HG03342 (cell line): ENCODE data around the gene NSL1.
A peak's percentile ranks its signal among the peaks of the same experiment; 100 is the strongest.
"Not testable (repeated sequence)": the region's sequence is repeated elsewhere in the genome, so short reads cannot be mapped to it uniquely, and the experiment has no call there.

ENCODE experiments used
- ATAC-seq: cut with Tn5 transposase; IDR thresholded peaks from one replicate; pipeline ENCODE4 v1.9.1; 2021; ENCODE audit warnings: mild to moderate bottlenecking, moderate library complexity; ENCODE audit not compliant: unreplicated experiment

NSL1 gene

DNA sequence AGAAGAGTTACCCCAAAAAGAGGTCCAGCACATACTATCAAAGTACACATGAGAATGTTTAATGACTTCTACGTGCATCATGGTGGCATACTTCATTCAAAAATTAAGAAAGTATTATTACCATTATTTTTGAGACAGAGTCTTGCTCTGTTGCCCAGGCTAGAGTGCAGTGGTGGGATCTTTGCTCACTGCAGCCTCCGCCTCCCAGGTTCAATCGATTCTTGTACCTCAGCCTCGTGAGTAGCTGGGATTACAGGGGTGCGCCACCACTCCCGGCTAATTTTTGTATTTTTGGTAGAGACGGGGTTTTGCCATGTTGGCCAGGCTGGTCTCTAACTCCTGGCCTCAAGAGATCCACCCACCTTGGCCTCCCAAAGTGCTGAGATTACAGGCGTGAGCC, 79.6 kb downstream of the NSL1 start:
- ATAC-seq, result not testable (repeated sequence)

DNA sequence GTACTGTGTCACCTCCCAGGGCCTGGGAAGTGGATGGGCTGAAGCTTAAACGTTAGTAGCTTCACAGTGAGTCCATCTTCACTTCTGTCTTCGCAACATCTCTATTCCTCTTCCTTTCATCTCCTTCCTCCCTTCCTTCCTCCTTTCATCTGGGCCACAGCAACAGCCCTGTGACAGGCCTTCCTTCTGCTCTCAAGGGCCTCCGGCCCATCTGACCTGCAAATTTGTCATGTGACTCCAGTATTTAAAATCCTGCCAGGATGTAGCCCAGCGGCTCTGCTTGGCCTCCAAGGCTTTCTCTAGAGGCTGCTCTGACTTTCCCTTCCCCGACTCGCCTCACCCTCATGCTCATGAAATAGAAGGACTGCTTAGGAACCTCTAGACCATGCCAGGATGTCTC, 81.0 kb downstream of the NSL1 start:
- no peak for ATAC-seq

DNA sequence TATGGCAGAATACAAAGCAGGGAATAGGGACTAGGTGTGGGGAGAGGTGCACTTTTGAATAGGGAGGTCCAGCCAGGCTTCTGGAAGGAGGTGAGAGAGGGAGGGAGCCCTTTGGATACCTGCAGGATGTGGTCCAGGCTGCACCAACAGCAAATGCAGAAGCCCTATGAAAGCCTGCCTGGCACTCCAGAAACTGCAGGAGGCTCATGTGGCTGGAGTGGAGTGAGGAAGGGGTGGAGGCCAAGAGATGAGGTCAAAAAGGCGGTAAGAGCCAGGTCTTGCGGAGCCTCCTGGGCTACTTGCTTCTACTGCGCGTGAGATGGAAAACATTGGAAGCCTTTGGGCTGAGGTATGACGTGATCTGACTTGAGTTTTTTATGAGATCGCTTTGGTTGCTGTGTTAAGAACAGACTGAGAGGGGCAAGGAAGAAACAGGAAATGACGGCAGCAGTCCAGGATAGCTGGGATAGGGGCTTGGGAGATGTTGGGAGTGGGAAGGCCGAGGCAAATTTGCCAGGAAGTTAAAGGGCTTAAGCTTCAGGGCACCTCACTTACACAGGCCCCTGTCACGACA, 87.5 kb downstream of the NSL1 start:
- ATAC-seq, result no peak

DNA sequence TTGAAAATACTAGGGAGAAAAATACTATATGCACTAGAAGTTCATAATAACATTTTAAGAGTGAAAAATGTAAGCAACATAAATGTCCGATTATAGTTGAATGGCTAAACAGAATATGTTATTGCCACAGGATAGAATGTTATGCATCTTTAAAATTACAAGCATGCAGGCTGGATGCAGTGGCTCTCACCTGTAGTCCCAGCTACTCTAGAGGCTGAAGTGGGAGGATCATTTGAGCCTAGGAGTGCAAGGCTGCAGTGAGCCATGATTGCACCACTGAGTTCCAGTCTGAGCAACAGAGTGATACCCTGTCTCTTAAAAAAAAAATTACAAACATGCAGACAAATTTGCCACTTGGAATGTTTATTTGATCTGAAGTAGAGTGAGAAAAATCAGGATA, 88.9 kb downstream of the NSL1 start:
- no peak for ATAC-seq

DNA sequence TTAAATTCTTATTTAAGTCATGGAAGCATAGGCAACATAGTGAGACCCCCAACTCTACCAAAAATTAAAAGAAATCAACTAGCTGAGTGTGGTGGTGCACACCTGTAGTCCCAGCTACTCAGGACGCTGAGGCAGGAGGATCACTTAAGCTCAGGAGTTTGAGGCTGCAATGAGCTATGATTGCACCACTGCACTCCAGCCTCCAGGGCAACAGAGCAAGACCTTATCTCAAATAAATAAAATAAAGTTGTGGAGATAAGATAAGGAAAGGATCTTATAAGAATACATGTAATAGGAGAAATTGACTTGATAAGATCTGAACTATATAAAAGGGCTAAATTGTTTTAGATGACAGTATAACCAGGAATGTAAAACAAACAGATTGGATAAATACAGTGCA, 89.7 kb downstream of the NSL1 start:
- no peak for ATAC-seq

DNA sequence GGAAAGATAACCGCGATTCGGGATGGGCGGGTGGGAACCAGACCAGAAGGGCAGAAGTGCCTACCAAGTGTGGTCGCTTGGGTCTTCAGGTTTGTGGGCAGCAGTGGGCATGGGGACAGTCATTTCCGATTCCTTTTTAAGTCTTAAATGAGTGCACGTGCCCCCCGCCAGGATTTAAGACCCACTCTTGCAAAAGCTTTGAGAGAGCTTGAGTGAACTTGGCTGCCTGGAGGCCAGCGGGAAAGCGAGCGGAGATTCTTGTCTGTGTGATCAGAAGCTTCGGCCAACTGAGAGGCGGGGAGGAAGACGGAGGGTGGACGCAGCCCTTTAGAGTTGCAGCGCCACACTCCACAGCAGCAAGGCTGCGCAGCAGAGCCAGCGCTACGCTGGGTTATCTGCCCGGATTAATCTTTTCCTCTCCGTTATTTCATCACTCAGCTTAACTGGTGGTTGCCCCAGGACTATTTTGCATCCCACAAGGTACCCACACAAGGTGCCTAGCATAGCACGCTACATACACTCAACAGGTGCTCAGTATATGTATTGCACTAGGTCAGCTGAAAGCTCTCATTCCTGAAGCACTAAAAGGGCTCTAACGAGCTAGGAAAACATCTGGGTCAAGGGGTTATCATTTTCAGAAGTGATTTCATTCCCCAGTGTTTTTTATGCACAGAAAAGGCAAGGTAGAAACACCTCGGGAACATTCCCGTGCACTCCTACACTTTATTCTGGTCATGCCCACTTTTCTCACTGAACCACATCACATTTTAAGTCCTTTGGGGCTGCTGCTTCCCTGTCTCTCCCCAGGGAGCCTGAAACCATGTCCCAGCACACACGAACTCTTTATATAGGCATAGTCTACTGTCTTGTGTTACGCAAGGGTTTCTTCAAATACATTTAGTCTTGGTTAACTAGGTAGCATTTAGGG, 90.4 kb downstream of the NSL1 start:
- no peak for ATAC-seq

DNA sequence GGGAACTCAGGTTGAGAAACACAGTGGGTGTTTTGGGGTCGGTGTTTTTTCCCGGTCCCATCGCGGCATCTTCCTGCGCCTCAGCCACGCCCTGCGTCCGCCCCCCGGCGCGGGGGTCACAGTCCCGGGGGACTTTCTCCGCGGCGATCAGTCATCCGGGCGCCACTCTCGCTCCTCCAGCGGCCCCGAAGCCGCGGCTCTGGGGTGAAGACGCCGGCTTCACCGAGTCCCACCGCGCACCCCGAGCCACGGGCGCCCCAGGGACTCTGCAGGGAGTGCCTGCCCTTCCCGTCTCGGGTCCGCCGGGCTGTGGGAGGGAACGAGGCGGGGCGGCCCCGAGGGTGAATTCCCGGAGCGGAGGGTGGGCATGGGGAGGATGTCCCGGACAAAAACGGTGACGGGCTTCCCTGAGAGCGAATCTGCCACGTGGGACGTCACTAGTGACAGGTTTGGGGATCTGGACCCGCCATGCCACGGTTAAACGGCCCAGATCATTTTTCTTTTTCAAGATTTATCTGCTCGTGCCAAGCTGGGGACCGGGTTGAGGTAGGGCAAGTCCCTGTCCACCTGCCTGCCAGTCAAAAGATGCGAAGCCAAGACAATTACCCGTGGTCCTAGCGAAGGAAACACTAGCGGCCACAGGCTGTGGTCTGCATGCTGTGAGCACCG, 91.2 kb downstream of the NSL1 start:
- peak; percentile 33 for ATAC-seq

DNA sequence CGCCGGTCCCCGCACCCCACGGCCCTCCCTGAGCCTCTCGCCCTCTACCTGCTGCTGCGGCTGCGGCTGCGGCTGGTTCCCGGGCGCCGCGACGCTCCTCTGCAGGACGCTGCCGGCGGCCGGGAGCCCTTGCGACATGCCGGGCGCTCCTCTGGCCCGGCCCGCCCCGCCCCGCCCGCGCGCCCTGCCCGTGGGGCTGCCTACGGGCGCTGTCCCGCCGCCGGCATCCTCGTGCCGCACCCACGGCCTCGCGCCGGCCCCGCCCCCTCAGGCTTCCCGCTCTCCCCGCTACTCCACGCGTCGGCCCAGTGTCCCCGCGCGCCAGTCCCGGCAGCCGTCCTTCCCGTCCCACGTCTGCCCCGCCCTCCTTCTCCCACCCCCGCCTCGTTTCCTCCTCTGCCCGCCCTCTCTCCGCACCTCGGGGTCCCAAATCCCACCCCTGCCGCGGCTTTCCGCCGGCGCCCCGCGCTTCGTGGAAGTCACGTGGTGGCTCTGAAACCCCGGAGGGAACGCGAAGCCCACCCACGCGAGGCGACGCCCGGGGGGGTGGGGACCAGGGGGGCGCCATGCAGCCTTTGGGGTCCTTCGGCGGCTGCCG, 91.9 kb downstream of the NSL1 start, which contains the start of gene BATF3:
Gene BATF3, minus strand, starts transcription at position 216 of the 598 bp plus-strand sequence. Its CDS starts 78 bp downstream, at position 138.
- peak; percentile 11 for ATAC-seq

DNA sequence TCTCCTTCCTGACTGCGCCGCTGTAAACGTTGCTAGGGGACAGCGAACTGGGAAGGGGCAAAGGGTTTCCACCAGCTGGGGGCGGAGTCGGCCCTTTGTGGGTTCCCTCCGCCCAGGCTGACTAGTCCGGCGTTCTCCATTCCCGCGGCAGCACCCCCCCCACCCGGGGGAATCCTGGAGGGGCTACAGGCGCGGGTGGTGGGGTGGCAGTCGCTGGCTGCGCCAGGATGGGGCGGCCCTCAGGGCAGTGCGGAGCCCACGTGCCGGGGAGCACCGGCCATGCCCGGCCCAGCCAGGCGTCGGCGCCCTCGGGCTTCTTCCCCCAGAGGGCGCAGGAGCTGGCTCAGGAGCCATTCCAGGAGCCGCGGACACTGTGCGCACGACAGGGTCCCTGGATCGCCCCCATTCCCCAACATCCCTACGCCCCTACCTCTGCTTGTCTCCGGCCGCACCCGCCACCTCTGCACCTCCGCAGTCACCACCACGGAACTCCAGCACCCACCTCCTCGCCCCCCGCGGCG, 92.4 kb downstream of the NSL1 start:
- peak; percentile 61 for ATAC-seq

DNA sequence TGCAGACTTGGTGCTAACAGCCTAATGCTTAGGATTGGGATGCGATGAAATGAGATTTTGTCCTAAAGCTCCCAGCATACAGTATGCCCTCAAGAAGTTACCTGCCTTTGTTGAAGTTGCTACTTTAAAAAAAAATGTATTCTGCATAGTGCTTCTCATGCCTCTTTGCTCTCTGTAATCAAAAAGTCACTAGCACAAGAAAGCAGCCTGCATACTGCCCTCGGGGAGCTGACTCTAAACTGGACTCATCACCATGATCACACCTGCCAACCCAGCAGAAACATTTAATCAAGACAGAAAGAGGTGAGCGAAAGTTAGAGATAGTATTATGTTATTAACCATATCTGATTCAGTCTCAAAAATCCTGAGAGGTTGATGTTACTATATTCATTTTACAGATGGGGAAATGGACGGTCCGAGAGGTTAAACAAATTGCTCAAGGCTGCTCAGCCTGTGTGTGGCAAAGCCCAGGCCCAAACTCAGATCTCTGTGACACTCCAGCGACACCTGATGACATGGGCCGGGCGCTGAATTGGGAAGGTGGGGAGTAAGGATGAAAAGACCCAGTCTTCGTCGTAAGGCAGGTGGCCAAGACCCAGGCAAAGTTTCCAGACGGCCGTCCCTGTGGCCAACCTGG, 93.0 kb downstream of the NSL1 start:
- peak; percentile 3 for ATAC-seq

DNA sequence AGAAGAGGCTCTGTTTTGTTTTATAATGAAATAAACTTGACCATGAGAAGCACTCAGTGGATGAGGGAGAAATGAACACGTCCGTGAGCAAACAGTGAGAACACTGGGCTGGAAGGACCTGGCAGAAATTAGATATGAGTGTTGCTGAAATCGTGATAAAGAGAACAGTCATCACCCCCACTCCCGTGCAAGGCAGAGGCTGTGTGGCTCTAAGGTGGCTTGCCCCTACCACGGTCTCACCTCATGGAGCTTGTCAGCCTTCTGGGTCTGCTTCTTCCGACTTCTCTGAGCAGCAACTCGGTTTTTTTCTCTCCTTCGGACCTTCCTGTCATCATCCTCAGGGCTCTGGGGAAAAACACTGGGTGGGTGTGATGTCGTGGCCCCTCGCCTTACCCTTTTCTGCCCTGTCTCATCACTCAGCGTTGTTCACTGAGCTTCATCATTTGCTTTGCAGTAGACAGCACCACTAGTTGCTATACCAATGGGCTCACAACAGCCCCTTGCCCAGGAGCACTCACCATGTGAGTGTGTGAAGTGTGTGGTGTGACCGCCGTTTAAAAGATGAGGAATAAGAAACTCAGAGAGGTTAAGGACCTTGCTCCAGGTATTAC, 94.8 kb downstream of the NSL1 start:
- ATAC-seq, result no peak

DNA sequence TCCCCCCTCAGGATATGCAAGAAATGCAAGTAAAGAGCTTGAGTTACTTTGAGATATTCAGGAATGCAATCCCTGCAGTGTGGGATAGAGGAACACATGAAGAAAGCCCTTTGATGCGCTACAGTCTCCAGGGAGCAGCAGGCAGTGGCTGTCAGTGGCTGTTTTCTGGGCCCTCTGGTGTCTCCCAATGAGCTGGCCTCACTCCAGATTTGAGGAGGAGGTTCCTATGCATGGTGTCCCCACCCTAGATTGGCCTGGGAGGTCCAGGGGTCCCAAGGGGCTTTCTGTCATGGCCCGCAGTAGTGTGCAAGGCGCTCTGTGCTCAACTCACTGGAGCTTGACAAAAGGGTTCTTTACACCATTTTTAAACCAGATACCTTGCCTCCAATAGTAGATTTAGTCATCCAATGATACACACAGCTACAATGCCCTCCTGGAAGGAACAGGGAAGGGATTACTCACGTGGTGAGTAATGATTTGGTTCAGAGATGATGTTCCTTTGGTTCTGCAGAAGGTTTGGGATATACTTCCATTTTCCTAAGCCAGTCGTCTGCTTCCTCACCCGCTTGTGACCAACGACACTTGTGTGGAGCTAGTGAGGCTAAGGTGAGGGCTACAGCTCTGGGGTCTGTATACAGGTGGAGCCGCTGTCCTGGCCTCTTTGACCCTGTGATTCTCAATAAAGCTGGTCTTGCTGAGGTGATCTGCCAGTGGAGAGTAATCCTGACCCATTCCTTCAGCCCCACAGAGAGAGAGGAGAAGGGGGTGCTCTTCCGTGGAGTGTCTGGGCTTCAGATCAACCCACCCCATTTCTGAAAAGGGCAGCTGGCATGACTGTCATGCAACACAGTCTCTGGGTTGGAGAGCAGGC, 98.6 kb downstream of the NSL1 start:
- ATAC-seq, result no peak

DNA sequence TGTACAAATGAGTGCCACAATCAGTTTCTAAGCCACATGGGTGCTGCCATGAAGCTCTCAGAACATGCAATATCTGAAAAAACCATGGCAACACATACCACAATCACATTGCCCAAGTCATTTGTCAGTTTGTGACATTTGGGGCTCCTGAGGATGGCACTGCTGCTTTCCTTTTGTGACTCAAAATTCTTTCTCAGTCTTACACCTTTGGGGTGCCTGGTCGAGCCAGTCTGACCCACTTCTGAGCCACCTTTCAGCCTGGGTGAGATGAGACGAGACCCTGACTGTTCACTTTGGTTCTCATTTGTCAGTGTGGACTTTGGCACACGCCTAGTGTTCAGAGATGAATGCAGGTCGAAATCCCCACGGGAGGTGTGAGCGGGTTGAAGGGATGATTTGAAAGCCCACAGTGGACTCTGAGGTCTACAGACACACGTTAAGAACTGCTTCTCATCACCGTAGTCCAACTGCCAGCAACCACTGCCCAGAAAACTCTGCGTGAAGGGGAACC, 100.0 kb downstream of the NSL1 start:
- ATAC-seq, result peak; percentile 50

DNA sequence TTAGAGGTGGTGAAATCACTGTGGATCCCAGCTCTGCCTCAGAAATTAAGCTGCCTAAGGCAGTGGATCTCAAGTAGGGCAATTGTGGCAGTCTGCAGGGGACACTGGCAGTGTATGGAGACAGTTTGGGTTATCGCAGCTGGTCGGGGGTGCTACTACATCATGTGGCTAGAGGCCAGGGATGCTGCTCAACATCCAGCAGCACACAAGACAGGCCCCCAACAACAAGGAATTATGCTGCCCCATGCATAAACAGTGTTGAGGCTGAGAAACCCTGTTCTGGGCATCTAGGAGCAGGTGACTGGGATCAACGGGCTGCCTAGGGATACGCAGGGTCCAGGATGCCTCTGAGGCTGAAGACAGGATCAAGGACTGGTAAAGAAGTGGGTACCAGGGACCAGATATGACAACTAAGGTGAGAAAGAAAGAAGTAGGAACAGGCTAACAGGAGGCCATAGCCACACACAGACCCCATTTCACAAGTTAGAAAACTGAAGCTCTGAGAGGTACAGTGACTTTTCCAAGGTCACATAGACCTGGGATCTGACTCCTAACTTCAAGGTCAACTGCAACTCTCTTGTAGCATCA, 100.7 kb downstream of the NSL1 start:
- ATAC-seq, result no peak

DNA sequence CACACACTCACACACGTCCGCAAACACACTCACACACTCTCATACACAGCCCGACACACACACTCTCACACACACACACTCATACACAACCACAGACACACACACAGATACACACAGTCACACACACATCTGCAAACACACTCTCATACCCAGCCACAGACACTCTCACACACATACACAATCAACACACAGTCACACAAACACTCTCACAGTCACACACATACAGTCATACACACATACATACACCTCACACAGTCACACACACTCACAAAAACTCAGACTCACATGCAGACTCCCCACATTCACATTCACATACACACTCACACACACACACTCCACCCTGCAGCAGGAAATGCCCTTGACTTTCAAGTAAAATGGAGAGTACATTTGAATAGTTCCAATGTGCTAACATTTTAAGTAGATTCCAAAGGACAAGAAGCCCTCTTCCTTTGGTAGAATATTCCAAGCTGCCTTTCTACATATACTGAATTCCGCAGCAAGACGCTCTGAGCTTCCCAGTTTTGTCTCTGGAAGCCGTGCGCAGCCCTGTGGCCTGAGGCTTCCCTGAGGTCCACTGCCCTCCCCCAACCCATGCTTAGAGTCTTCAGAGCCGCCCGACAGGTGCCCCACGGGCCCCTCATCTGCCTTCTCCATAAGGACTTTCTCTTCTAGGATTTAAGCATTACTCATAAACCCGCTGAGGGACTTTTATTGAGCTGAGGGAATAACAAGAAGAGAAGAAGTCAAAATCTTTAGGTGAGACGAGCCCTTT, 101.6 kb downstream of the NSL1 start:
- no peak for ATAC-seq

DNA sequence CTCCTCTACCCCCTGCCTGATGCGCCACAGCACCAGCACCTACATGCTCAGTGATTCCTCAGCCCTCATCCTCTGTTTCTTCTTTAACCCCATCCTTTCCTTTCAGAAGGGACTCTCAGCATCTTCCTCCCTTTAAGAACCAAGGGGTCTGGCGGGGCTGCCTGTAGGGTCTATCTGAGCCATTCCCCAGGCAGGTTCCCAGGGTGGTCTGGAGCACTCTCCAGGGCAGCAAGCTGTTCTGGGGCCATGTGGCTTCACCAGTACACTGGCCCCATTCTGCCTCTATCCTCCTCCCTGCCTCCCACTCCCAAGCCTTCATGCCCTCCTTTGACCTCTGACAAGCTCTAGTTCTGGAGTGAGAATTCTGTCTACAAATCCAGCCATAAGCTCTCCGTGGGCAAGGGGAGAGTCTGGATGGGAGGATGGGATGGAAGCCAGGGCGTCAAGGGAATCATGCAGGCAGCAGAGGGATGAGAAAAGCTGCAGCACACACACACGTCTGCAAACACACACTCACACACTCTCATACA, 102.3 kb downstream of the NSL1 start:
- ATAC-seq, result no peak

DNA sequence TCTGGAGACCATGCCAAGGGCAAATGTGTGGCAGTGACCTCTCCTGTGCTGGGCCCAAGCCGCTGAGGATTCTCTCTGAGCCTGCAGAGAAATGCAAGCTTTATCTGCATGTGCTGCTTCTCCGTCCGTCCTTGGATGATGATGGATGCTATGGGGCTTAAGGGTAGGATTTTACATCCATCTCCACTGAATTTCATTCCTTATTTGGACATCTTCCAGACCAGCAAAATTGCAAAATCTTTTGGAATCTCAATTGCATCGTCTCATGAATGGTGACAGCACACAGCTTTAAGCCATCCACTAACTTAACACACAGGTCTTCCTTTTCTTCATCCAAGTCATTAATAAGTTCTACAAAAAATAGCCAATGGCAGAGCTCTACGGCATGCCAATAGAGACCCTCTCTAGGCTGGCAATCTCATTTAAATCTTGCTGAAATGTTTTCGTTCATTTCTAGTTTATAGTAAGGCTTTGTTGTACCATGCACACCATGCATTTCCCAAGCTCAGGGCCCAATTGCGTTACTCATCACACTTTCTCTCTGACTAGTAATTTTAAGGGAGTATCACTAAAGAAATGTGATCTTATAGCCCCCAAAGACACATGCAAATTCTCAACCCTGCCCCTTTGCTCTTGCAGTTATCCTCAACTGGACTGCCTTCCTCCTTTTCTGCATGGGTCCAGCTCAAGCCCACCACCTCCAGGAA, 103.1 kb downstream of the NSL1 start:
- ATAC-seq, result no peak
